COLO829 (cell line): ENCODE data around the gene CDC42BPB.

Experiments used
- DNase-seq: peaks from one replicate; pipeline ENCODE4 v3.0.0; 2012; ENCODE audit warnings: low spot score

Gene CDC42BPB

GRCh38 chr14:103016594-103016993, 40.8 kb downstream of the CDC42BPB start:
- no peak for DNase-seq

GRCh38 chr14:103016071-103016470, 41.3 kb downstream of the CDC42BPB start:
- no peak for DNase-seq

- DNase-seq, result no peak
Observed at GRCh38 chr14:103015426-103015825, 41.9 kb downstream of the CDC42BPB start.

GRCh38 chr14:103014466-103015228, 42.7 kb downstream of the CDC42BPB start:
- no peak for DNase-seq

- no peak for DNase-seq
Observed at GRCh38 chr14:103013028-103013427, 44.3 kb downstream of the CDC42BPB start.

GRCh38 chr14:103009559-103009958, 47.8 kb downstream of the CDC42BPB start:
- DNase-seq, result no peak

GRCh38 chr14:103008768-103009357, 48.5 kb downstream of the CDC42BPB start:
- DNase-seq, result no peak

- no peak for DNase-seq
Observed at GRCh38 chr14:103008126-103008525, 49.2 kb downstream of the CDC42BPB start.

GRCh38 chr14:103007555-103007954, 49.8 kb downstream of the CDC42BPB start:
- no peak for DNase-seq

- no peak for DNase-seq
Observed at GRCh38 chr14:103006991-103007520, 50.3 kb downstream of the CDC42BPB start.

GRCh38 chr14:103006106-103006505, 51.2 kb downstream of the CDC42BPB start:
- DNase-seq, result no peak

- DNase-seq, result no peak
Observed at GRCh38 chr14:103003850-103004249, 53.5 kb downstream of the CDC42BPB start.

- no peak for DNase-seq
Observed at GRCh38 chr14:103003351-103003615, 54.1 kb downstream of the CDC42BPB start.

- no peak for DNase-seq
Observed at GRCh38 chr14:103002578-103003350, 54.6 kb downstream of the CDC42BPB start.

- no peak for DNase-seq
Observed at GRCh38 chr14:103001651-103002396, 55.5 kb downstream of the CDC42BPB start.

- no peak for DNase-seq
Observed at GRCh38 chr14:103001226-103001625, 56.1 kb downstream of the CDC42BPB start.

GRCh38 chr14:103000291-103000921, 56.9 kb downstream of the CDC42BPB start:
- no peak for DNase-seq

- no peak for DNase-seq
Observed at GRCh38 chr14:102999227-102999895, 58.0 kb downstream of the CDC42BPB start.

- no peak for DNase-seq
Observed at GRCh38 chr14:102998393-102998792, 59.0 kb downstream of the CDC42BPB start.

GRCh38 chr14:102996941-102997340, 60.4 kb downstream of the CDC42BPB start:
- no peak for DNase-seq

GRCh38 chr14:102994689-102995088, 62.7 kb downstream of the CDC42BPB start:
- DNase-seq, result no peak
